Erythroblast (primary cell): ENCODE results near the gene LILRA5.
"Not testable (repeated sequence)": the region's sequence is repeated elsewhere in the genome, so short reads cannot be mapped to it uniquely, and the experiment has no call there.

Experiments used
- DNase-seq, 2 experiments: peaks; one replicate each; lab custom pipeline; 2025; lab: John Stamatoyannopoulos, UW
- GATA1 ChIP-seq: IDR thresholded peaks from 2 replicates; pipeline ENCODE4 v1.6.1; 2011; ENCODE audit warnings: low read depth, mild to moderate bottlenecking, control low read depth, low read length, moderate library complexity
- POLR2A ChIP-seq: IDR thresholded peaks from 2 replicates; pipeline ENCODE4 v1.6.1; 2011; ENCODE audit warnings: mild to moderate bottlenecking, low read length

Gene LILRA5

GRCh38 chr19:54339646-54340358, 26.8 kb upstream of the LILRA5 start:
- no peak for DNase-seq
- TF ChIP-seq GATA1 (no peak), POLR2A (no peak)

GRCh38 chr19:54338521-54338920, 25.6 kb upstream of the LILRA5 start:
- no peak for DNase-seq
- no peak for TF ChIP-seq POLR2A
- no peak for TF ChIP-seq GATA1

- no peak for DNase-seq
- TF ChIP-seq POLR2A, result no peak
- no peak for TF ChIP-seq GATA1
Observed at GRCh38 chr19:54337858-54338230, 24.9 kb upstream of the LILRA5 start.

- no peak for DNase-seq
- TF ChIP-seq GATA1 (no peak), POLR2A (no peak)
Observed at GRCh38 chr19:54336893-54337857, 24.2 kb upstream of the LILRA5 start.

- TF ChIP-seq POLR2A, result no peak
- no peak for TF ChIP-seq GATA1
- DNase-seq, result no peak
Observed at GRCh38 chr19:54335979-54336892, 23.3 kb upstream of the LILRA5 start.

GRCh38 chr19:54335164-54335563, 22.2 kb upstream of the LILRA5 start:
- no peak for DNase-seq
- TF ChIP-seq GATA1, result no peak
- TF ChIP-seq POLR2A, result no peak

- DNase-seq, result no peak
- no peak for TF ChIP-seq GATA1
- no peak for TF ChIP-seq POLR2A
Observed at GRCh38 chr19:54333586-54334298, 20.8 kb upstream of the LILRA5 start.

- TF ChIP-seq GATA1, result no peak
- TF ChIP-seq POLR2A, result no peak
- no peak for DNase-seq
Observed at GRCh38 chr19:54332149-54332548, 19.2 kb upstream of the LILRA5 start.

GRCh38 chr19:54331626-54332025, 18.7 kb upstream of the LILRA5 start:
- TF ChIP-seq GATA1 (no peak), POLR2A (no peak)
- no peak for DNase-seq

- no peak for DNase-seq
- TF ChIP-seq POLR2A (no peak), GATA1 (no peak)
Observed at GRCh38 chr19:54329476-54330165, 16.7 kb upstream of the LILRA5 start.

- DNase-seq, result not testable (repeated sequence)
Observed at GRCh38 chr19:54328781-54329180, 15.8 kb upstream of the LILRA5 start.

- no peak for DNase-seq
- TF ChIP-seq POLR2A (no peak), GATA1 (no peak)
Observed at GRCh38 chr19:54325631-54326030, 12.7 kb upstream of the LILRA5 start.

GRCh38 chr19:54325194-54325621, 12.2 kb upstream of the LILRA5 start:
- TF ChIP-seq GATA1, result no peak
- no peak for TF ChIP-seq POLR2A
- DNase-seq, result peak; percentile 33 to 67
